A673 (cell line): ENCODE measurements around the gene ASIC2. TPM values are rescaled to one million over a fixed set of nuclear protein-coding genes. Genes with fewer than 3 reads are reported as not detected.

Experiments used
- BruUV-seq: library from RNA; stranded (reverse); fragments of 400-500 nt; replicated peaks from 2 replicates; lab custom pipeline; 2021; lab: Mats Ljungman, UMichigan
- CTCF ChIA-PET: fragments of 300-600 bp; sonication (Branson Sonifier 250); formaldehyde crosslinking; loops from one replicate; lab custom pipeline; 2022; ENCODE audit warnings: antibody characterized with exemption; lab: Charles Lee
- POLR2A ChIA-PET: fragments of 300-600 bp; sonication (Branson Sonifier 250); formaldehyde crosslinking; loops from one replicate; lab custom pipeline; 2022; ENCODE audit warnings: antibody characterized with exemption; ENCODE audit not compliant: low non-redundant PET; lab: Charles Lee
- DNase-seq: peaks from one replicate; pipeline ENCODE4 v3.0.0-alpha.2; 2015; ENCODE audit warnings: low spot score
- H3K27ac ChIP-seq: fragments of 200-600 bp; sonication (generic); 2 replicates; pipeline ENCODE4 v1.5.1; 2016; ENCODE audit warnings: mixed run types, low read depth, mild to moderate bottlenecking, mixed read lengths, antibody characterized with exemption, low read length; ENCODE audit not compliant: poor library complexity, severe bottlenecking
- H3K27me3 ChIP-seq: fragments of 200-600 bp; sonication (generic); replicated peaks from 2 replicates; pipeline ENCODE4 v1.6.1; 2017; ENCODE audit warnings: mixed run types, low read depth, mild to moderate bottlenecking, mixed read lengths, antibody characterized with exemption, low read length; ENCODE audit not compliant: insufficient read depth, poor library complexity
- H3K36me3 ChIP-seq: fragments of 200-600 bp; sonication (generic); 2 replicates; pipeline ENCODE4 v1.6.1; 2016; ENCODE audit warnings: mixed run types, mild to moderate bottlenecking, mixed read lengths, antibody characterized with exemption, low read length; ENCODE audit not compliant: insufficient read depth, poor library complexity, severe bottlenecking
- H3K4me1 ChIP-seq: fragments of 200-600 bp; sonication (generic); 2 replicates; pipeline ENCODE4 v1.6.1; 2017; ENCODE audit warnings: mixed run types, mild to moderate bottlenecking, mixed read lengths, antibody characterized with exemption, low read length; ENCODE audit not compliant: insufficient read depth, poor library complexity, severe bottlenecking
- H3K4me3 ChIP-seq: fragments of 200-600 bp; sonication (generic); 2 replicates; pipeline ENCODE4 v1.5.1; 2016; ENCODE audit warnings: low read depth, mixed run types, mild to moderate bottlenecking, mixed read lengths, low read length; ENCODE audit not compliant: poor library complexity, severe bottlenecking
- H3K9me3 ChIP-seq: fragments of 200-600 bp; sonication (generic); 2 replicates; pipeline ENCODE4 v1.6.1; 2016; ENCODE audit warnings: mixed run types, low read depth, mild to moderate bottlenecking, mixed read lengths, antibody characterized with exemption, low read length; ENCODE audit not compliant: poor library complexity, severe bottlenecking
- CTCF ChIP-seq: fragments of 300-800, 200-600 bp; sonication (generic); conservative IDR thresholded peaks from 2 replicates; pipeline ENCODE4 v1.5.1; 2017; ENCODE audit warnings: low read depth, mild to moderate bottlenecking, antibody characterized with exemption, low read length, moderate library complexity, mixed read lengths
- EZH2 ChIP-seq: fragments of 200-600 bp; sonication (generic); IDR thresholded peaks from 2 replicates; pipeline ENCODE4 v1.6.1; 2017; ENCODE audit warnings: borderline replicate concordance, low read depth, mild to moderate bottlenecking, mixed read lengths, antibody characterized with exemption, low read length; ENCODE audit not compliant: poor library complexity, severe bottlenecking
- intact Hi-C: fragments of 100-400 bp; cut with micrococcal nuclease; formaldehyde crosslinking; loops from one replicate; pipeline ENCODE4 v1.10.0; 2022; ENCODE audit not compliant: unreplicated experiment
- total RNA-seq: library from RNA; stranded (reverse); gene quantifications from 2 replicates; pipeline ENCODE4 v1.2.3, GENCODE V29; 2021

ASIC2 gene
- total RNA-seq, 1 experiment from 2014 or later = 8.6 TPM

DNA sequence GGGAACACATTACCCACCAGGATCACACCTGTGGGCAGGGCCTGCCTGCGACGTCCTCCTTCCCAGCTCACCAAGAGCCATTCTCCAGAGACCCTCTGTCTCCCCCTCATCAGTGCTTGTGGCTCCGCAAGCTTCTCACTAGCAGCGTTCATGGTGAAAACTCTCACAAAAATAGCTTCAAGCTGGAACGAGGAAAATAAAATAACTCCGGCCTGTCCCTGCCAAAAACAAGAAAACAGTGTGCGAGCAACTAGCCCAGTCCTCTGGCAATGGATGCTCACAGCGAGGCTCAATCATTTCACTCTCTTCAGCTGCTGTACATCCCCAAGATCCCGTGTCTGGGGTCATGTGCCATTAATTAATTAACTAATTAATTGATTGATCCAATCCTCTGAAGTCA is 283.5 kb downstream of the ASIC2 start:
- intact Hi-C loops = no loop called here
- H3K36me3 ChIP-seq = no peaks in the 10 kb centered on the region

DNA sequence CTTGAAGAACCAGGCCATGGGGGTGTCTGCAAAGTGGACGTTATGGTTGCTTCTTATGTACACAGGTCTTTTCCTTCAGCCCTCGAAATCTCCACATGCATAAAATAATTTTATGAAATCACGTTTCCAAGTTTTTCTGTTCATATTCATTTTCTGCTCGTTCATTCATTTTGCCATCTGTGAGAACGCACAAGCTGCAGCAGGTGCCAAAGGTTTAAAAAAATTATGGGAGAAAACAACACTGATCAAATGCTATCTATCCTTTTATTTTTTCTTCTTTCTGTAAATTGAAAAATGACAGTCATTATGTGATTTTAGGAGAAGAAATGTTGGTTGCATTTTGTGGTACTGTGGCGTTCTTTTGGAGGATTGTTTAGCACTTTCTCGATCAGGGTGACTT is 285.9 kb downstream of the ASIC2 start:
- TF ChIP-seq EZH2 (no peak), CTCF (no peak)
- ChIA-PET CTCF (no interaction called here), POLR2A (no interaction called here)
- H3K9me3 ChIP-seq = no peaks in the 10 kb centered on the region
- H3K4me1 ChIP-seq = no peaks in the 10 kb centered on the region
- intact Hi-C loops = no loop called here
- no peaks in the 10 kb centered on the region for H3K36me3 ChIP-seq
- DNase-seq = no peak
- no TSS peak for BruUV-seq
- no peaks in the 10 kb centered on the region for H3K27me3 ChIP-seq
- H3K27ac ChIP-seq = no peak overlapping the region
- no peak overlapping the region for H3K4me3 ChIP-seq

More for the DNA sequence above, 283.5 kb downstream of the ASIC2 start:
- H3K4me1 ChIP-seq = no peaks in the 10 kb centered on the region
- H3K27ac ChIP-seq = no peak overlapping the region
- H3K9me3 ChIP-seq = no peaks in the 10 kb centered on the region
- TF ChIP-seq CTCF = no peak
- no peak for TF ChIP-seq EZH2
- POLR2A ChIA-PET = no interaction called here
- no peak for DNase-seq
- CTCF ChIA-PET = no interaction called here
- no TSS peak for BruUV-seq
- H3K4me3 ChIP-seq = no peak overlapping the region
- H3K27me3 ChIP-seq = no peaks in the 10 kb centered on the region

GRCh38 chr17:33002246-33002645 is 290.8 kb downstream of the ASIC2 start:
- Histone ChIP-seq H3K9me3 (no peaks in the 10 kb centered on the region), H3K36me3 (no peaks in the 10 kb centered on the region), H3K4me3 (no peak overlapping the region), H3K27me3 (no peaks in the 10 kb centered on the region), H3K27ac (no peak overlapping the region), H3K4me1 (peaks cover 5% of the 10 kb centered on the region)
- intact Hi-C loops = no loop called here
- ChIA-PET POLR2A (interaction anchor here (0.6 kb wide), 1 partner anchor 42 kb away, joined by 4 read pairs; no protein-coding TSS in a partner anchor), CTCF (no interaction called here)
- no TSS peak for BruUV-seq
- no peak for DNase-seq
- TF ChIP-seq EZH2 (no peak), CTCF (no peak)
